NCI-H2107 (cell line): ENCODE data around the gene SPRED2.

Experiments used
- DNase-seq: peaks from one replicate; lab custom pipeline; 2025; lab: John Stamatoyannopoulos, UW

The SPRED2 gene

GRCh38 chr2:65364986-65365733 lies 67.2 kb downstream of the SPRED2 start:
- no peak for DNase-seq

DNA sequence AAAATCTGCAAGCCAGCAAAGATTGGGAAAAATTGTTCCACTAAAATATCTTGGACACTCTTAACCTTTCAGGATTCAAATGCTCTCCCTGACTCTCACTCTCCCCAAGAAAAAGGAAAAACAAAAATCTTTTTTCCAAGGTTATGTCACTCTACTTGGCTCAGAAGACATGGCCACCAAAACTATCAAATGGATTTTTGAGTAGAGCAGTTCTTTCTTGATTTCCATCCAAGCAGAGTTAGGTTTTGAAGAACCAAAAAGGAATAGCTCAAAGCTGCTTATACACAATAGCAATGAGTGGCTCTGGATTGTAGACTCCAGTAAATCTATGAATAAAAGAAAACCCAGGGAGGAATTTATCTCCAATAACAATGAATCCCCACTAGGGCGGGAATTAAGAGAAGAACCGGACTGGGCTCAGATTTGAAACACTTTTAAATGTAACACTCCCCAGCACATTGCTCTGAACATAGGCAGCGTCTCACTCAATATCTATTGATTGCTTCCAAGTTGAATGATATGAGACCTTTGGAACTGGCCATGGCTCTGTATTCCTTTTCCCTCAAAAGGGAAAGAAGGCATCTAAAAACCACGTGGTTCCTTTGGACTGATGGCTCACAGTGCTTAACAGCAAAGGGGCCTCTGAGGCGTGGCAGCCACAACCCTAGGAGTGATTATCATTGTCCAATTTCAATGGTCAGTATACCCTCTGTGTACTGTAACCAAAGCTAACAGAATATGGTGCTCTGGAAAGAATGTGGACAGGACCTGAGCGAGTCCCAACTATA lies 68.3 kb downstream of the SPRED2 start:
- no peak for DNase-seq

DNA sequence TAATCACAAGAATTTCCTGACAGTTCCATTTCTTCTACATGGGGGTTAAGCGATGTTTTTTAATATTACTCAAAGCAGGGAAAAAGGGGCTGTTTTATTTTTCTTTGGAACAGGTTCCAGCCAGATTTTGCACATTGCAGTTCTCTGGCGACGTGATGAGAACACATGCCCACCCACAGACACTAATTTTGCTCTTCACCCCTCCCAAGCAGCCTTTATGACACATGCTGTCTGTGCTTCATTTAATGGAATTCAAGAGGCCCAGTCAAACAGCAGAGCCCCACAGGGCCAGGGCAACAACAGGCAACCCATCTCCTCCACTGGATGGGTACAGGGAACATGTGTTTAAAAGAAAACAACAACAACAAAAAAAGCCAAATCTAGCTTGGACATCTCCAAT lies 70.8 kb downstream of the SPRED2 start:
- no peak for DNase-seq

DNA sequence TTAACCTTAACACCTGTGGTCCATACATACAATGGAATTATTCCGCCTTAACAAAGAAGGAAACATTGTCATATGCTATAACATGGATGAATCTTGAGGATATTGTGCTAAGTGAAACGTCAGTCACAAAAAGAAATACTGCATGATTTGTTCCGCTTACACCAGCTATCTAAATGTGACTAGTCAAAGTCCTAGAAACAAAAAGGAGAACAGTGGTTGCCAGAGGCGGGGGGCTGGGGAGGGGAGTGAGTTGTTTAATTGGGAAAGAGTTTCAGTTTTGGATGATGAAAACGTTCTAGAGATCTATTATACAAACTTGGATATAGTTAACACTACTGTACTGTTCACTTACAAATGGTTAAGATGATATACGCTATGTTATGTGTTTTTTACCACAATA lies 72.0 kb downstream of the SPRED2 start:
- no peak for DNase-seq

DNA sequence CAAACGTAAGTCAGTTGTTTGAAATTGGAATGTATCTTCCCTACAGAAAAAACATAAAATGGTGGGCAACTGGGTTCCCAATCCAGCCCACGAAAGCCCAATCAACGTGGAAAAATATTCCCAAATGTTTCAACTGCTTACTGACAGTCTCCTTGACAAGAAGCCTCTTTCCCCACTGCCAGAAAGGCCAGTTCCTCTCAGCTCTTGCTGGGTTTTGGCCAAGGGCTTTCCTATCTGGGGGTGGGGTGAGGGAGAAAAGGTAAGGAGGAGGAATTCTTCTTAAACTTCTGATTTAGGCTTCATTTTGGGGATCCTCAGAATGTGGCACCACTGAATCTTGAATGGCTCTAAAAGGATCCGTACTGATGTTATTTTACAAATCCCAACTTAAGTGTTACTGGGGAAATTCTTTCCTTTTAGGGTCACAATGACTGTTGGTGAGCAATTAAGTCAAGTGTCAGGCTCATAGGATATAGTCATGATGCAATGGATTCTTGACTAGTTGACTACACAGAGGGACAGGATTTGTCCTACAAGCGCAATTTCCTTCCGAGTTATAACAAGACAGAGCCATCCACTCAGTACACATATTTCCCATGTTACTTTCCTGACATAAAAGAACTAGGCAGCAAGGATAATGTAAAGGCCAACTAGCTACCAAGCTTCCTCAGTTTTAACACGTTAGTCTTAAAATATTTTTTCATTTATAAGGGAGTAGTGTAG lies 73.6 kb downstream of the SPRED2 start:
- no peak for DNase-seq

DNA sequence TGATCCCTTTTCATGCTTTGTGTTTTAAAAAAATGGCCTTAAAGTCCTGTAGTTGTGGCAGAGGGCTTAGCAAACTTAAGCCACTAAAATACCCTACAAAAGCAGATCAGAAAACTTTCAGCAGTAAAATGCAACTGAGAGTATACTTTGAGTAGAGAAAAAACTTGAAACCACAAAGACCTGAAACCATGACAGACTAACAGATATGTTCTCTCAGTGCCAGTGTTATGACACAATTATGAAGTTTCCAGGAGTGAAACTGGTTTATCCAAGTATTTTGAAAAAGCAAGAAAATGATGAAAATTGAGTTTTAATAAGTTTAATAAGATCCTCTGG lies 74.5 kb downstream of the SPRED2 start:
- no peak for DNase-seq

DNA sequence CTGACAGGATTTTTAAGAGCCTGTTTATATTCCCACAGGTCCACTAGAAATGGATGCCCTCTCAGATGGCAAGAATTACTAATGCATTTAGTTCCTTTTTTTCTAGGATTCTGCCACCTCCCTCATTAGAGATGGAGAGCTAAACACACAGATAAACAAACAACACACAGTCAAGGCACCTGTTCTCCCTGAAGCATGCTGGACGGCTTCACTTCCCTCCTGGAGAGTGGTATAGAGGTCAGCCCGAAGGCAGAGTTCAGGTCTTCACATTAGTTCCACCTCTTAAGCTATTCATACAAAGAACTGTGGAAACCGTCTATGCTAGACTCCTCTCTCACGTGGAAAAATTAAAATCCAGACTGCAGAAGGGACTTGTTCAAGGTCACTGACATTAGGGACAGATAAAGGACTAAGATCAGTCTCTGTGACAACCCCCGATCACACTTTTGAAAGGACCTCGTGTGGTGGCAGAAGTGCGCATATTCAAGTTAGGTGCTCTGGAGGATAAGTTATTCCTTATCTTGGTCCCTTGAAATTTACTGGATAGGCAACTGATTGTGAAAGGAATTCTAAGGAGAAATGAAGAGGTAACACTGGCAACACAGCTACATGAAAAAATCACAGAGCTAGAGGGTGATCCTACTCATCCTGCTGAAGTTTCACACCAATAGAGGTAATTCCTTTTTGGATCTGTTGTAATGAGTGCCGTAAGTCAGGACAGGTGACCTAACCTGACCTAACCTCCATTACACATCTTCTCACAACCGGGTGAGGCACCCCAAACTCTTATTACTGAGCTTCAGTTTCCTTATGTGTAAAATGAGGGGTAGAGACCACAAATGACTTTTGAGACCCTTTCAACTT lies 75.1 kb downstream of the SPRED2 start:
- DNase-seq: no peak

DNA sequence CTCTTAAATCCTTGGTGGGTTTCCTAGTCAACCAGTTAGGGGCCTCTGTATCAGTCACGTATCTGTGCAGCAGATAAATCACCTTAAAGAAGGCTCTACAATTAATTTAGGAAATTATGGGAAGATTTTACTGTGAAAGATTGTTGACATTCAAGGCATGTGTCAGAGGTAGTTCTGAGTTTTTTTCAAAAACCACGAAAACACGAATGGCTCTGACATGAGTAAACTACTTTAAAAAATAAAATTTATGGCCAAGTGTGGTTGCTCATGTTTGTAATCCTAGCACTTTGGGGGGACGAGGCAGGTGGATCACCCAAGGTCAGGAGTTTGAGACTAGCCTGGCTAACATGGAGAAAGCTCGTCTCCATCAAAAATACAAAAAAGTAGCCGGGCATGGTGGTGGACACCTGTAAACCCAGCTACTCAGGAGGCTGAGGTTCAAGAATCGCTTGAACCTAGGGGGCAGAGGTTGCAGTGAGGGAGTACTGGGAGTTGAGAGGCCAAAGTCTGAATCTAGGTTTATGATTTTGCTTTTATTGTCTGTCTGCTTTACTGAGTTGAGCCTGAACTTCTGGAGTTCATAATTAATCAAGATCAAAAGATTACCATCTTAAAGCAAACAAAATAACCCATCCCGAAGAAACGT lies 77.1 kb downstream of the SPRED2 start:
- DNase-seq: no peak

DNA sequence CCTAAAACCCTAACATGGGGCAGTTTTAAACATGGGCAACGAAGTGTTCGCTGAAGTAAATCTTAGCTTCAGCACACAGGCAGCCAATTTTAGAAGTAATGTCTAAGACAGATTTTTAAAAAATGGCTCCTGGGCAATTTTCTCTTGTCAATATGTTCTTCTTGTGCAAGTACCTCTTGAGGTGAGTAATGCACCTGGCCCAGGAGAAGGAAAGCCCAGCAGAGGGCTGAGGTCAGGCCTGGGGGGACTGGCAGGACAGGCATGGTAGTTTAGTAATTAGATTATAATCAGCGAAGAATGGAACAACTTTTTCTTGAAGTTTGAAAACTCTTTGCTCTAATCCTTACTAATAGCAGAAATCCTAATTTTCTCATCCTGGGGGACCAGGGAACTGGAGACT lies 77.6 kb downstream of the SPRED2 start:
- DNase-seq: no peak

- no peak for DNase-seq
Observed at GRCh38 chr2:65353927-65354326, 78.5 kb downstream of the SPRED2 start.

- DNase-seq: no peak
Observed at GRCh38 chr2:65353046-65353445, 79.4 kb downstream of the SPRED2 start.

- no peak for DNase-seq
Observed at GRCh38 chr2:65351948-65352595, 80.3 kb downstream of the SPRED2 start.

GRCh38 chr2:65351234-65351947 lies 81.0 kb downstream of the SPRED2 start:
- no peak for DNase-seq

- DNase-seq: no peak
Observed at GRCh38 chr2:65350651-65351056, 81.7 kb downstream of the SPRED2 start.

DNA sequence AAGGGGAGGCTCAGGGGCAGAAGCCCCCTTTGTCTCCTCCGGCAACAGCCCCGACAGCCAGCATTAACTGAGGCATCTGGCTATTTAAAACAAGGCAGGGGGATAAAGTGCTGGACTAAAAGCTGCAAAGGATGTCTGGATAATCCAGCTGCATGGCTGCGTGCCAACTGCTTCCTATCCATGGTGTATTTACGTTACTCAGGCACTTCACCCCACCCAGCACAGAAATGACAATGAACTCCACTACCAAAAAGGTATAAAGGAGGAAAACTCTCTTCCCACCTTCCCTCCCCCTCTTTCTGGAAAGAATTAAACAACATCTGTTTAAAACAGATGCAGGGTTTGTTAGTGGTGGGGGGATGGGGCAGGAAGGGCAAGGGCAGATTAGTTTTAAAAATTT lies 82.5 kb downstream of the SPRED2 start:
- DNase-seq: no peak

- DNase-seq: no peak
Observed at GRCh38 chr2:65347913-65348312, 84.5 kb downstream of the SPRED2 start.

GRCh38 chr2:65345631-65346030 lies 86.8 kb downstream of the SPRED2 start:
- DNase-seq: no peak

DNA sequence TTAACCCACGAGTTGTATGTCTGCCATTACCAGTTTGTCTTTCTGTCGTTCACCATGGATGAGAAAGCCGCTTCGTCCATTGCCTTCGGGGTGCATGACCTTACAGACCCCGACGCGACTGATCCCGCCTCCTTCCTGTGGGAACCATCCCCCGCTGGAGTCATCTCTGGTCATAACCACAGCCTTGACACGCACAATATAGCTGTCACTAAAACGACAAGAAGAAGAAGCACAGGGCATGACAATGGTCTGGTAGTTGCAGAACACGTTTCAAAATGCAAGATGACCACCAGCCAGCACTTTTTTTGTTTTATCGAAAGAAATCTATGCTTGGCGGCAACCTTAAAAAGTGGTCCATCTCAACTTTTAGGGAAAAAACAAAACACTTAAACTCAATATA lies 87.7 kb downstream of the SPRED2 start:
- no peak for DNase-seq

GRCh38 chr2:65344182-65344581 lies 88.2 kb downstream of the SPRED2 start:
- no peak for DNase-seq

- DNase-seq: no peak
Observed at GRCh38 chr2:65343386-65343785, 89.0 kb downstream of the SPRED2 start.
